HCT116 (cell line): ENCODE data around the gene STAG1.
"Not testable (repeated sequence)": the region's sequence is repeated elsewhere in the genome, so short reads cannot be mapped to it uniquely, and the experiment has no call there.

Experiments
- EGR1 ChIP-seq: IDR thresholded peaks from 2 replicates; pipeline ENCODE4 v1.6.1; 2012; ENCODE audit warnings: low read depth
- ELF1 ChIP-seq: IDR thresholded peaks from 2 replicates; pipeline ENCODE4 v1.6.1; 2012; ENCODE audit warnings: low read depth, borderline replicate concordance
- EZH2 ChIP-seq: fragments of 200-600 bp; sonication (generic); IDR thresholded peaks from 2 replicates; pipeline ENCODE4 v1.6.1; 2017; ENCODE audit warnings: antibody characterized with exemption, mixed run types
- EZH2phosphoT487 ChIP-seq: fragments of 200-600 bp; IDR thresholded peaks from 2 replicates; pipeline ENCODE4 v1.6.1; 2018; ENCODE audit warnings: antibody characterized with exemption, borderline replicate concordance
- POLR2A ChIP-seq: IDR thresholded peaks from 2 replicates; pipeline ENCODE4 v1.7.0; 2011; ENCODE audit warnings: borderline replicate concordance; ENCODE audit not compliant: insufficient read depth, insufficient read length; ENCODE audit errors: extremely low read depth
- POLR2AphosphoS5 ChIP-seq: IDR thresholded peaks from 2 replicates; pipeline ENCODE4 v1.6.1; 2011; ENCODE audit warnings: mild to moderate bottlenecking, low read depth, low read length, moderate library complexity
- RAD21 ChIP-seq: IDR thresholded peaks from 2 replicates; pipeline ENCODE4 v1.6.1; 2012; ENCODE audit warnings: low read depth, mild to moderate bottlenecking
- SIN3A ChIP-seq: IDR thresholded peaks from 2 replicates; pipeline ENCODE4 v1.6.1; 2012; ENCODE audit warnings: low read depth
- SP1 ChIP-seq: IDR thresholded peaks from 2 replicates; pipeline ENCODE4 v1.6.1; 2012; ENCODE audit warnings: low read depth
- ZBTB33 ChIP-seq: IDR thresholded peaks from 2 replicates; pipeline ENCODE4 v1.6.1; 2011; ENCODE audit warnings: mild to moderate bottlenecking, low read length, moderate library complexity; ENCODE audit not compliant: insufficient replicate concordance; ENCODE audit errors: extremely low read depth
- TF ChIP-seq, protein P1 (sequence below), 3 experiments: fragments of 200-600 bp in 1 of 3; sonication (generic) in 1 of 3; IDR thresholded peaks in 2 of 3; conservative IDR thresholded peaks in 1 of 3; 2 replicates each; pipeline ENCODE4 v1.5.1; 2012 to 2017; ENCODE audit warnings: low read depth in 2 of 3, low read length in 2 of 3, antibody characterized with exemption in 1 of 3, borderline replicate concordance in 1 of 3, control low read depth in 1 of 3, mild to moderate bottlenecking in 1 of 3, mixed read lengths in 1 of 3, mixed run types in 1 of 3, moderate library complexity in 1 of 3; ENCODE audit not compliant: insufficient read depth in 1 of 3
- TF ChIP-seq, protein P2 (sequence below): IDR thresholded peaks from 2 replicates; pipeline ENCODE4 v1.6.1; 2012; ENCODE audit warnings: low read depth

DNA sequence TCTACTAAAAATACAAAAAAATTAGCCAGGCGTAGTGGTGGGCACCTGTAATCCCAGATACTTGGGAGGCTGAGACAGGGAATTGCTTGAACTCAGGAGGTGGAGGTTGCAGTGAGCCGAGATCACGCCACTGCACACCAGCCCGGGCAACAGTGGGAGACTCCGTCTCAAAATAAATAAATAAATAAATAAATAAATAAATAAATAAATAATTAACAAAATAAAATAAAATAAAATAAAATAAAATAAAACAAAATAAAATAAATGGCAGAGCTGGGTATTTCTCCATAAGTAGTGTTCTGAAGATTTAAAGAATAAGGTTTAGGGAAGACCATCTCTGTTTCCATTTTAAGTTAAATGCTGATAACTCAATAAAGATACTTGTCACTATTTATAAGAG is 376.4 kb downstream of the STAG1 start:
- TF ChIP-seq EZH2, EZH2phosphoT487, POLR2A, ZBTB33, SIN3A, EGR1, SP1, ELF1, POLR2AphosphoS5, RAD21: not testable (repeated sequence)
- TF ChIP-seq, protein P1, sequence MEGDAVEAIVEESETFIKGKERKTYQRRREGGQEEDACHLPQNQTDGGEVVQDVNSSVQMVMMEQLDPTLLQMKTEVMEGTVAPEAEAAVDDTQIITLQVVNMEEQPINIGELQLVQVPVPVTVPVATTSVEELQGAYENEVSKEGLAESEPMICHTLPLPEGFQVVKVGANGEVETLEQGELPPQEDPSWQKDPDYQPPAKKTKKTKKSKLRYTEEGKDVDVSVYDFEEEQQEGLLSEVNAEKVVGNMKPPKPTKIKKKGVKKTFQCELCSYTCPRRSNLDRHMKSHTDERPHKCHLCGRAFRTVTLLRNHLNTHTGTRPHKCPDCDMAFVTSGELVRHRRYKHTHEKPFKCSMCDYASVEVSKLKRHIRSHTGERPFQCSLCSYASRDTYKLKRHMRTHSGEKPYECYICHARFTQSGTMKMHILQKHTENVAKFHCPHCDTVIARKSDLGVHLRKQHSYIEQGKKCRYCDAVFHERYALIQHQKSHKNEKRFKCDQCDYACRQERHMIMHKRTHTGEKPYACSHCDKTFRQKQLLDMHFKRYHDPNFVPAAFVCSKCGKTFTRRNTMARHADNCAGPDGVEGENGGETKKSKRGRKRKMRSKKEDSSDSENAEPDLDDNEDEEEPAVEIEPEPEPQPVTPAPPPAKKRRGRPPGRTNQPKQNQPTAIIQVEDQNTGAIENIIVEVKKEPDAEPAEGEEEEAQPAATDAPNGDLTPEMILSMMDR (IDR thresholded peaks at IDR 0.05 in 2 of 3, conservative IDR thresholded peaks at IDR 0.05 in 1 of 3; ENCODE audit: borderline replicate concordance in 1 of 3, insufficient read depth in 1 of 3, low read depth in 2 of 3, low read length in 2 of 3) = not testable (repeated sequence)
- TF ChIP-seq, protein P2, sequence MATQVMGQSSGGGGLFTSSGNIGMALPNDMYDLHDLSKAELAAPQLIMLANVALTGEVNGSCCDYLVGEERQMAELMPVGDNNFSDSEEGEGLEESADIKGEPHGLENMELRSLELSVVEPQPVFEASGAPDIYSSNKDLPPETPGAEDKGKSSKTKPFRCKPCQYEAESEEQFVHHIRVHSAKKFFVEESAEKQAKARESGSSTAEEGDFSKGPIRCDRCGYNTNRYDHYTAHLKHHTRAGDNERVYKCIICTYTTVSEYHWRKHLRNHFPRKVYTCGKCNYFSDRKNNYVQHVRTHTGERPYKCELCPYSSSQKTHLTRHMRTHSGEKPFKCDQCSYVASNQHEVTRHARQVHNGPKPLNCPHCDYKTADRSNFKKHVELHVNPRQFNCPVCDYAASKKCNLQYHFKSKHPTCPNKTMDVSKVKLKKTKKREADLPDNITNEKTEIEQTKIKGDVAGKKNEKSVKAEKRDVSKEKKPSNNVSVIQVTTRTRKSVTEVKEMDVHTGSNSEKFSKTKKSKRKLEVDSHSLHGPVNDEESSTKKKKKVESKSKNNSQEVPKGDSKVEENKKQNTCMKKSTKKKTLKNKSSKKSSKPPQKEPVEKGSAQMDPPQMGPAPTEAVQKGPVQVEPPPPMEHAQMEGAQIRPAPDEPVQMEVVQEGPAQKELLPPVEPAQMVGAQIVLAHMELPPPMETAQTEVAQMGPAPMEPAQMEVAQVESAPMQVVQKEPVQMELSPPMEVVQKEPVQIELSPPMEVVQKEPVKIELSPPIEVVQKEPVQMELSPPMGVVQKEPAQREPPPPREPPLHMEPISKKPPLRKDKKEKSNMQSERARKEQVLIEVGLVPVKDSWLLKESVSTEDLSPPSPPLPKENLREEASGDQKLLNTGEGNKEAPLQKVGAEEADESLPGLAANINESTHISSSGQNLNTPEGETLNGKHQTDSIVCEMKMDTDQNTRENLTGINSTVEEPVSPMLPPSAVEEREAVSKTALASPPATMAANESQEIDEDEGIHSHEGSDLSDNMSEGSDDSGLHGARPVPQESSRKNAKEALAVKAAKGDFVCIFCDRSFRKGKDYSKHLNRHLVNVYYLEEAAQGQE = not testable (repeated sequence)
